COLO668 (cell line): Measurements from ENCODE around the gene SEMA4F.

ENCODE experiments used
- DNase-seq: peaks from one replicate; lab custom pipeline; 2025; ENCODE audit not compliant: unreplicated experiment; lab: John Stamatoyannopoulos, UW

SEMA4F gene

DNA sequence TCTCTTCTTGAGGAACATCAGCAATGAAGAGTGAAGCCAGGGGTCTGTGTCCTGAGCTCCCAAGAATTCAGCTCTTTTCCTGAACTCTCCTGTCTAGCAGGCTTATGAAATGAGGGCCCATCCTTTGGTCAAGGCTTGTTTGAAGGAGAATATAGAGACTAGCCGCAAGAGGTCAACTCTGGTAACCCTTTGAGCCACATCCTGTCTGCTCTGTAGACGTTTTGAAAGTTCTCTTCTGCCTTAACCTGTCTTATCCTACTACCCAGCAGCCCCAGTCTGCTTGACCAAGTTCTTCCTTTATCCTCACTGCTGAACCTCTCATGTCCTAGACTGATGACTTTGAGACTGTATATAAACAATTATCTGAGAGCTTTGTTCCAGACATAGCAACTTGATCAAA lies 5.4 kb downstream of the SEMA4F start:
- DNase-seq = no peak

- no peak for DNase-seq
Measured at GRCh38 chr2:74668087-74668486, 14.0 kb downstream of the SEMA4F start.

GRCh38 chr2:74670263-74670662 lies 16.2 kb downstream of the SEMA4F start:
- DNase-seq = no peak

DNA sequence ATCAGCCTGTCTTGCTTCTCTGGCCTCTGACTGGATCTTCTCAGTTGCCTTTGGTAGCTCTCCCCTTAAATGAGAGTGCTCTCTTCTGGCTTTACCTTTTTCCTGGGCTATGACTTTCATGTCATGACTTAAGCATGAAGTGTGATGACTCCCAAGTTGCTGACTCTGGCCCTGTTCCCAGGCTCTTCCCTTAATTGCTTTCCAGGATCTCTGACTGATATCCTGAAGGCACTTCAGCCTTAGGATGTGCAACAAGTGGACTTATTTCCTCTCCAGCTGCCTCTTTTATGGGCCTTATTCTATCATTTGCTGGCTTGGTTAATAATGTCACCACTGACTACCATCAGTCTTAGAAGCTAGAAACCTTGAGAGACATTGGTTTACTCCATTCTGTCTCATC lies 17.4 kb downstream of the SEMA4F start:
- DNase-seq = no peak

GRCh38 chr2:74673826-74674528 lies 19.9 kb downstream of the SEMA4F start:
- no peak for DNase-seq

DNA sequence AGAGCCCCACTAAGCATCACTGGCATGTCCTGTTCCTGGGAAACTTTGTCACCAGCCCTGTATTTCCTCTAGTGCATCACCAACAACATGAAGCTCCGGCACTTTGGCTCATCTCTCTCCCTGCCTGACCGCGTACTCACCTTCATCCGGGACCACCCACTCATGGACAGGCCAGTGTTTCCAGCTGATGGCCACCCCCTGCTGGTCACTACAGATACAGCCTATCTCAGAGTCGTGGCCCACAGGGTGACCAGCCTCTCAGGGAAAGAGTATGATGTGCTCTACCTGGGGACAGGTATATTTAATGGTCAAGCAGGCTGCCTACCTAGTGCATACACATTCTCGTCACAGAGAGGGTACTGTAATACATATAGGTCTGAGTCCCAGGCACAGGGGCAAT lies 21.0 kb downstream of the SEMA4F start:
- DNase-seq = no peak

DNA sequence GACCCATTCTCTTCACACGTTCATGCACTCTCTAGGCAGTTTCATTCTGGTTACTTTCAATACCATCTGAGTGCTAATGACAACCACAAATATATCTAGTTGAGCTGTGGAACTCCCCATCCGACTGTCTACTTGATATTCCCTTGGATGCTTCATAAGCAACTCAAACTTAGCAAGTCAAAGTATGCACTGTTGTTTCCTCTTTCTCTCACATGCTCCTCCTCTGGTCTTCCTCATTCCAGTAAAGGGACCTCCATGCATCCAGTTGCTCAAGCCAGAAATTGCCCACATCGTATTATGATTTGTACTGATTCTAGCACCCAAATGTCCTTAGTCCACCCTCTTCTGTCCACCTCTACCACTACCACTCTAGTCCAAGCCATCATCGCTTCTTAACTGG lies 22.3 kb downstream of the SEMA4F start:
- no peak for DNase-seq

- no peak for DNase-seq
Measured at GRCh38 chr2:74679615-74680014, 25.6 kb downstream of the SEMA4F start.

GRCh38 chr2:74682501-74682900 lies 28.5 kb downstream of the SEMA4F start:
- DNase-seq = no peak

DNA sequence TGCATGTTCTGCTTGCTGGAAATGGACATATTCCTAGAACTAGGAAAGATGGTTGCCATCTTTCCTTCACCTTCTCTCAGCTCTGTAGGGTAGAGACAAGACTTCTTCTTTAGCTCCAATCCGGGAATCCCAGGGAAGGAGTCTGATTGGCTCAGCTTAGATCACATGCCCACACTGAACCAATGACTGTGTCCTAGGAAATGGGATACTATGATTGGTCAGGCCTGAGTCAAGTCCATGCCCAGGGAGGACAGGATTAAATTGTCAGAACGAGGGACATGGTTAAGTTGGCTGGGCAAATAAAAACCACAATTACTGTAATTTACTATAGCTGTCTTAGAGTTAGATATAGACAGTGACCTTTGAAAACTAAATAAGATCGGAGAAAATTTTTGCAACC lies 31.4 kb downstream of the SEMA4F start:
- no peak for DNase-seq

DNA sequence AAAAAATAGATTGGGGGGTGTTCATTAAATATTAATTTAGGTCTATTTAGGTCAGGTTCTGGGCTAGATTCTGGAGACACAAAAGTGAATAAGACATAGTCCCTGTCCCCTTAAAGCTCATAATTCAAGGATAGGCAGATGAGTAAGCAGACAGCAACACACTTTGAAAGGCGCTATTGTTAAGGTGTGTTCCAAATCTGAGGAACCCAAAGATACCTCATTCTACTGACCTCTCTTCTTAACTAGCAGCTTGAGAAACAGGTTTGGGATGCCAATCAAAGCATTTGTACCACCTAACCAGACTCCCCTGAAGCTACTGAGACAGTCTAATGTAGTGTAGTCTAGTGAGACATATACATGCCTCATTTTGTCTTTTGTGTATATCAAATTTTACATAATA lies 34.8 kb downstream of the SEMA4F start:
- no peak for DNase-seq

GRCh38 chr2:74689671-74690070 lies 35.6 kb downstream of the SEMA4F start:
- DNase-seq = no peak

- peak; percentile 12 for DNase-seq
Measured at GRCh38 chr2:74690571-74690970, 36.5 kb downstream of the SEMA4F start.

- DNase-seq = no peak
Measured at GRCh38 chr2:74691929-74692328, 37.9 kb downstream of the SEMA4F start.

- no peak for DNase-seq
Measured at GRCh38 chr2:74693213-74693612, 39.2 kb downstream of the SEMA4F start.

DNA sequence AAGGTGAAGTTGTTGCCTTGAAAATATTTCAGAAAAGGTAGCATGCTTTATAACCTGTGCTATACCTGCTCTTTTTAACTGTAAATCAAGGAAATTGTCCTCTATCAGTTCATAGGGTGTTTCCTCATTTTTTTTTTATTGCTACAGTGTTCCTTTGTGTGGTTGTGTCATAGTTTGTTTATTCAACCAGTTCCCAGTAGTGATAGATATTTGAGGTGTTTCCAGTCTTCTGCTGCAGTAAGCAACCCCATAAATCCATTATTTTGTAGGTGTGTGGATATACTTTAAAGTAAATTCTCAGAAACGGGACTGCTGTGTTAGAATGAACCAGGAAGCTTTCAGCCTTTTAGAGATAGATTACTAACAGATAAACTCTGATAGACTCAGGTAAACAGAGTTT lies 39.6 kb downstream of the SEMA4F start:
- DNase-seq = no peak

DNA sequence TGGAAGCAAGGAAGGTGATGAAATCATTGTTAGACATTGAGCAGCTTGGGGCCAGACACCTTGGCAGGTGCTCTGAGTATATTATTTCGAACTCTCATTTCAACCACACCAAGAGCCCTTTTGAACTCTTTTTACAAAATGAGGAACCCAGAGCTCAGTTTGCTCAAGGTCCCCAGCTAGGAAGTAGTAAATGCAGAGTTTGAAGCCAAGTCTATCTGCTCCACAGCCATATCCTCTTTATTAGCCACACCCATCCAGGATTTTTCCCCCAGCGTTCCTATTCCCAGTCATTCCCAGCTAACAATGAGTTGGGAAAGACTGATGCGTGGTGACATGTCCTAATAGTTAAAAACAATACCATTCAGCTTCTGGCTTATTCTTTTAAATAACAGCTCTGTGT lies 40.2 kb downstream of the SEMA4F start:
- no peak for DNase-seq

DNA sequence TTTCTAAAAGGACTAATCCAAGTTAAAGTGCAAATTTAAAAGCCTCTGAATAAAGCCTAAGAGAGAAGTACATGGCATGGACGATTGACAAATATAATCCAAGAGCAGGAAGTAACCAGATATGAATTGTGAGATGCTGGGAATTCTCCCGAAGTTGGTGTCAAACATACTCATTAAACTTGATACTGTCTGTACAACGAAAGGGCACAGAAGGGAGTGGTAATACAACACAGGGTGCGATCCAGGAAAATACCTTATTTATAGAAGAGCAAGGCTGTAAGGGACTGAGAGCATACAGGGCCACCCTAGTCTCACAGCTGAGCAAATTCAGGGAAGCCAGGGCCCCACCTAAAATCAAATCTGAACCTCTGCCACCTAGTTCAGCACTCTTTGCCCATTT lies 41.6 kb downstream of the SEMA4F start:
- DNase-seq = no peak

GRCh38 chr2:74696829-74697228 lies 42.8 kb downstream of the SEMA4F start:
- DNase-seq = no peak

- DNase-seq = no peak
Measured at GRCh38 chr2:74700643-74701372, 46.8 kb downstream of the SEMA4F start.

GRCh38 chr2:74702001-74702715 lies 48.1 kb downstream of the SEMA4F start:
- no peak for DNase-seq

- no peak for DNase-seq
Measured at GRCh38 chr2:74703373-74703772, 49.3 kb downstream of the SEMA4F start.
